A673 (cell line): ENCODE results near the gene GBE1.

Experiments
- CTCF ChIP-seq: fragments of 300-800, 200-600 bp; sonication (generic); conservative IDR thresholded peaks from 2 replicates; pipeline ENCODE4 v1.5.1; 2017; ENCODE audit warnings: low read depth, mild to moderate bottlenecking, antibody characterized with exemption, low read length, moderate library complexity, mixed read lengths
- EZH2 ChIP-seq: fragments of 200-600 bp; sonication (generic); IDR thresholded peaks from 2 replicates; pipeline ENCODE4 v1.6.1; 2017; ENCODE audit warnings: borderline replicate concordance, low read depth, mild to moderate bottlenecking, mixed read lengths, antibody characterized with exemption, low read length; ENCODE audit not compliant: poor library complexity, severe bottlenecking

- TF ChIP-seq CTCF (no peak), EZH2 (no peak)
These were observed 158.7 kb downstream of the GBE1 start for GRCh38 chr3:81602781-81603180.
